Measurements from ENCODE around the gene LRRTM4.

- TF ChIP-seq TAF1 (IDR thresholded peaks at IDR 0.05; ENCODE audit: low read depth) (no peak), EZH2 (IDR thresholded peaks at IDR 0.05; ENCODE audit: borderline replicate concordance, insufficient read depth, low read length, poor library complexity, severe bottlenecking) (no peak), CTCF (IDR thresholded peaks at IDR 0.05; ENCODE audit: poor library complexity, severe bottlenecking) (no peak), REST (IDR thresholded peaks at IDR 0.05; ENCODE audit: borderline replicate concordance) (no peak), EP300 (conservative IDR thresholded peaks at IDR 0.05; ENCODE audit: poor library complexity, severe bottlenecking) (no peak)
Measured at GRCh38 chr2:77025714-77026113, 496.5 kb downstream of the LRRTM4 start.
